ENCODE data around the gene PDPN.

DNA sequence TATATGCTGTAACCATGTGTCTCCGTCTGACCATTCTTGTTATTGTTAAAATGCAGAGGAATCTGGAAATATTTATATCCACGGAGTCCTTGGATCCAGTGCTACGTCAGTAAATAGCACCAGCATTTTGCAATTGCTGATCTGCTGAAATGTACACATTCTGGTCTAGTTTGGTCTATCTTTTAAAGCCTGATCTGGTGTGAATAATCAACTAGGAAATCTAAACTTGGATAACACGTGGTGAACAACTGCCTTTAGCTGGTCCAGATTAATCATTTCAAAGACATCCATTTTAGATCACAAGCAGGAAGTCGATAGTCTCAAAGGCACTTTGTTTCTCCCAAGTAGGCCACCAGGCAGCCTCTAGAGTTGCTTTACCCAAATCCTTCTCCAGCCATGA is 32.6 kb downstream of the PDPN start:
- TF ChIP-seq ZBTB7A (IDR thresholded peaks at IDR 0.05; ENCODE audit: low read depth) (no peak), YY1 (IDR thresholded peaks at IDR 0.05; ENCODE audit: low read depth) (no peak), USF1 (IDR thresholded peaks at IDR 0.05) (no peak), EP300 (IDR thresholded peaks at IDR 0.05; ENCODE audit: borderline replicate concordance) (no peak), FOXM1 (IDR thresholded peaks at IDR 0.05; ENCODE audit: borderline replicate concordance, low read depth) (no peak), CEBPB (IDR thresholded peaks at IDR 0.05) (no peak), TEAD4 (IDR thresholded peaks at IDR 0.05) (no peak), EGR1 (IDR thresholded peaks at IDR 0.05) (no peak)
- TF ChIP-seq, protein P1, sequence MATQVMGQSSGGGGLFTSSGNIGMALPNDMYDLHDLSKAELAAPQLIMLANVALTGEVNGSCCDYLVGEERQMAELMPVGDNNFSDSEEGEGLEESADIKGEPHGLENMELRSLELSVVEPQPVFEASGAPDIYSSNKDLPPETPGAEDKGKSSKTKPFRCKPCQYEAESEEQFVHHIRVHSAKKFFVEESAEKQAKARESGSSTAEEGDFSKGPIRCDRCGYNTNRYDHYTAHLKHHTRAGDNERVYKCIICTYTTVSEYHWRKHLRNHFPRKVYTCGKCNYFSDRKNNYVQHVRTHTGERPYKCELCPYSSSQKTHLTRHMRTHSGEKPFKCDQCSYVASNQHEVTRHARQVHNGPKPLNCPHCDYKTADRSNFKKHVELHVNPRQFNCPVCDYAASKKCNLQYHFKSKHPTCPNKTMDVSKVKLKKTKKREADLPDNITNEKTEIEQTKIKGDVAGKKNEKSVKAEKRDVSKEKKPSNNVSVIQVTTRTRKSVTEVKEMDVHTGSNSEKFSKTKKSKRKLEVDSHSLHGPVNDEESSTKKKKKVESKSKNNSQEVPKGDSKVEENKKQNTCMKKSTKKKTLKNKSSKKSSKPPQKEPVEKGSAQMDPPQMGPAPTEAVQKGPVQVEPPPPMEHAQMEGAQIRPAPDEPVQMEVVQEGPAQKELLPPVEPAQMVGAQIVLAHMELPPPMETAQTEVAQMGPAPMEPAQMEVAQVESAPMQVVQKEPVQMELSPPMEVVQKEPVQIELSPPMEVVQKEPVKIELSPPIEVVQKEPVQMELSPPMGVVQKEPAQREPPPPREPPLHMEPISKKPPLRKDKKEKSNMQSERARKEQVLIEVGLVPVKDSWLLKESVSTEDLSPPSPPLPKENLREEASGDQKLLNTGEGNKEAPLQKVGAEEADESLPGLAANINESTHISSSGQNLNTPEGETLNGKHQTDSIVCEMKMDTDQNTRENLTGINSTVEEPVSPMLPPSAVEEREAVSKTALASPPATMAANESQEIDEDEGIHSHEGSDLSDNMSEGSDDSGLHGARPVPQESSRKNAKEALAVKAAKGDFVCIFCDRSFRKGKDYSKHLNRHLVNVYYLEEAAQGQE (IDR thresholded peaks at IDR 0.05; ENCODE audit: low read depth) = no peak

Data from Ishikawa (cell line).